ENCODE data around the gene CERS2.

The CERS2 gene

GRCh38 chr1:150981805-150982712 lies 7.4 kb upstream of the CERS2 start, which contains the start of gene ANXA9:
ANXA9 (plus strand) TSS chr1:150982292; CDS start chr1:150983106, 814 bp downstream.
- no peak for TF ChIP-seq CTCF (conservative IDR thresholded peaks at IDR 0.05)
- peak within 1 kb of the TSS; percentile 37 for H3K27ac ChIP-seq

GRCh38 chr1:150981177-150981804 lies 6.7 kb upstream of the CERS2 start:
- H3K27ac ChIP-seq: peak overlapping the region; percentile 37
- TF ChIP-seq CTCF (conservative IDR thresholded peaks at IDR 0.05): no peak

DNA sequence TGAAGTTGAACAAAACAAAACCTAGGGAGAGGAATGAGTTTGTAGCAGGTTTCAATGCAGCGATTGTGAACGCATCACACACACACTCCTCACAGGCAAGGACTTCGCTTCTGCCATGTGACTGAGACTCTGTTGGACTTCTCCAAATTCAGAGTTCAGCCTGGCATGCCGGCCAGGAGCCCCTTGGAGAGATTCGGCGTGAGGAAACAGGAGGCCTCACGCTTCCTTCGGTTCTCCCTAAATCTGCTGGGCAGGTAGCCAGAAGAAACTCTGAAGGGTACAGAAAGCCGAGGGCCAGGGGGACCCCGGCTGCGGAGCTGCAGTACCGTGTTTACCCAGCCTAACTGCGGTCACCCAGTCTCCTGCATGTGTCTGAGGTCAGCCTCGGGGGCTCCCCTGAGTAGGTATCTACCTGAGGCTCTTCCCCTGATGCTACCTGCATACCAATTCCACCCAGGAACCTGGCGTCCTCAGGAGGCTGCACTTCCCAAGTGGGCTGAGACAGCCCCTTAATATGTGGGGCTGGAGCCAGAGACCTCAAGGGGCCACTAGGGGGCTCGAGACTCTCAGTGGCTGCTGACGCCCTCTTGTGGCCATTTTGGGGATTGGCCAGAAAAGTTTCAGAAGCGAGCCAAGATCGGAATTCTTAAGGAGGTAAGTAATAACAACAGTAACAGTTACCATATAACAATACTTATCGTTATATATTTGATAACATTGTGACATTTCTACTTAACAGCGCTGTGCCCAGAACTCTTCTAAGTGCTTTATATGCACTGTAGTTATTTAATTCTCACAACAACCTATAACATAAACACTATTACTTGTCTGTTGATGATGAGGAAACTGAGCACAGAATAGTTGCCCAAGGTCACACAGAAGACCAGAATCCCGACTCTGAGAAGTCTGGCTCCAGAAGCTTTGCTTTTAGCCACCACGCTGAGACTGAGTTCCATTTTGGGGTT lies 4.7 kb upstream of the CERS2 start:
- TF ChIP-seq CTCF (conservative IDR thresholded peaks at IDR 0.05): peak; percentile 100
- no peak overlapping the region for H3K27ac ChIP-seq

- H3K27ac ChIP-seq: no peak overlapping the region
- TF ChIP-seq CTCF (conservative IDR thresholded peaks at IDR 0.05): no peak
Measured at GRCh38 chr1:150976879-150977694, 2.5 kb upstream of the CERS2 start.

- no peak overlapping the region for H3K27ac ChIP-seq
Measured at GRCh38 chr1:150976401-150976821, 1.8 kb upstream of the CERS2 start.

More at GRCh38 chr1:150976401-150976821, 1.8 kb upstream of the CERS2 start:
- no peak for TF ChIP-seq CTCF (conservative IDR thresholded peaks at IDR 0.05)

All from VCaP (cell line).